Right lobe of liver (tissue), 6 donors: ENCODE results near the gene SYT6. TPM values are rescaled to one million over a fixed set of nuclear protein-coding genes. Genes with fewer than 3 reads are reported as not detected.

ENCODE experiments used
- ATAC-seq, 4 donors: fragments of 200-7000 bp; cut with Tn5 transposase; one replicate each; pipeline ENCODE4 v1.9.1; 2020; ENCODE audit warnings: mild to moderate bottlenecking in 4 of 4, moderate library complexity in 4 of 4
- DNase-seq, 3 donors: peaks; one replicate each; pipeline ENCODE4 v3.0.0-alpha.2; 2020
- H3K27ac ChIP-seq, 3 donors: fragments of 200-600 bp; one replicate each; pipeline ENCODE4 v1.8.0; 2022
- H3K27me3 ChIP-seq, 2 donors: fragments of 200-600 bp; one replicate each; pipeline ENCODE4 v1.8.0; 2022
- H3K36me3 ChIP-seq, 4 donors: fragments of 200-600 bp; sonication (generic) in 1 of 4; one replicate each; pipeline versions ENCODE4 v1.5.1 to v1.8.0; 2017 to 2022; ENCODE audit warnings: control low read depth in 1 of 4
- H3K4me1 ChIP-seq, 4 donors: fragments of 200-600 bp; sonication (generic) in 1 of 4; one replicate each; pipeline versions ENCODE4 v1.5.1 to v1.8.0; 2017 to 2022; ENCODE audit warnings: control low read depth in 1 of 4
- H3K4me3 ChIP-seq, 3 donors: fragments of 200-600 bp; one replicate each; pipeline ENCODE4 v1.8.0; 2022
- H3K9me3 ChIP-seq, 4 donors: fragments of 200-600 bp; sonication (generic) in 1 of 4; one replicate each; pipeline versions ENCODE4 v1.5.1 to v1.8.0; 2017 to 2022; ENCODE audit warnings: control low read depth in 1 of 4
- CTCF ChIP-seq, 4 donors: fragments of 200-600 bp in 3 of 4; fragments of 450-650 bp in 1 of 4; IDR thresholded peaks; one replicate each; pipeline versions ENCODE4 v1.5.1 to v1.8.0; 2016 to 2022; ENCODE audit warnings: antibody characterized with exemption in 4 of 4, mild to moderate bottlenecking in 2 of 4
- POLR2A ChIP-seq: fragments of 450-650 bp; IDR thresholded peaks from one replicate; pipeline ENCODE4 v1.6.1; 2017; ENCODE audit warnings: antibody characterized with exemption, mild to moderate bottlenecking
- WGBS: methylation state at CpG from one replicate; pipeline ENCODE4 v1.1.6; 2018; ENCODE audit warnings: low coverage, low lambda C conversion rate; ENCODE audit not compliant: insufficient coverage; ENCODE audit errors: missing lambda C conversion rate; 5-methylcytosine and 5-hydroxymethylcytosine counted together
- intact Hi-C, 2 donors: fragments of 100-400 bp; cut with DNase I; formaldehyde crosslinking; loops; one replicate each; pipeline versions ENCODE4 v1.11.2 to v1.14.1; 2022
- total RNA-seq, 6 experiments: library from RNA; depleted of rRNA in 2 of 6; stranded (reverse); fragments of >200 nt in 2 of 6; fragmentation: NEBNext Ultra II Directional in 3 of 6; extraction: Animal tissue kit (Norgen Biotek cat#: 25700) in 3 of 6; gene quantifications; one replicate each; pipeline versions ENCODE4 v1.1.0 to v1.2.4, GENCODE V29; 2016 to 2023
- donor health status: DM: no; HTN: yes; CAD: no.
- donor health status: DM: no; HTN: no; CAD: no.
- donor health status: DM: no; HTN: no; CAD: no.
- donor health status: DM: no; HTN: yes; CAD: no.
- donor health status: DM: no; HTN: yes; CAD: no.

Gene SYT6
- total RNA-seq, 6 experiments from 2014 or later = not detected

GRCh38 chr1:114195819-114196218 lies 42.1 kb upstream of the SYT6 start:
- intact Hi-C loops = no loop called here
- Histone ChIP-seq H3K36me3 (no peaks in the 10 kb centered on the region), H3K27me3 (no peaks in the 10 kb centered on the region), H3K9me3 (no peaks in the 10 kb centered on the region), H3K4me1 (no peaks in the 10 kb centered on the region), H3K4me3 (no peak overlapping the region), H3K27ac (no peak overlapping the region)
- TF ChIP-seq POLR2A (no peak), CTCF (IDR thresholded peaks at IDR 0.05) (no peak)
- WGBS = 48% methylated on average over 3 of the region's 3 CpGs
- no peak for ATAC-seq
- DNase-seq = no peak

- Histone ChIP-seq H3K36me3 (no peaks in the 10 kb centered on the region), H3K9me3 (no peaks in the 10 kb centered on the region), H3K27me3 (no peaks in the 10 kb centered on the region), H3K27ac (no peak overlapping the region), H3K4me3 (no peak overlapping the region), H3K4me1 (no peaks in the 10 kb centered on the region)
- TF ChIP-seq POLR2A = no peak
- TF ChIP-seq CTCF (IDR thresholded peaks at IDR 0.05) = no peak
- ATAC-seq = no peak
- 52% methylated on average over 4 of the region's 5 CpGs for whole genome bisulfite sequencing
- intact Hi-C loops = no loop called here
- no peak for DNase-seq
Observed at GRCh38 chr1:114192328-114192727, 38.7 kb upstream of the SYT6 start.

GRCh38 chr1:114189398-114189797 lies 35.7 kb upstream of the SYT6 start:
- Histone ChIP-seq H3K36me3 (no peaks in the 10 kb centered on the region), H3K27ac (no peak overlapping the region), H3K27me3 (no peaks in the 10 kb centered on the region), H3K4me1 (no peaks in the 10 kb centered on the region), H3K9me3 (no peaks in the 10 kb centered on the region), H3K4me3 (no peak overlapping the region)
- intact Hi-C loops = no loop called here
- 82% methylated on average over 3 of the region's 3 CpGs for WGBS
- DNase-seq (no peak), ATAC-seq (no peak)
- TF ChIP-seq CTCF (IDR thresholded peaks at IDR 0.05) = no peak
- TF ChIP-seq POLR2A = no peak

- no peaks in the 10 kb centered on the region for H3K27me3 ChIP-seq
- H3K36me3 ChIP-seq = no peaks in the 10 kb centered on the region
- H3K4me3 ChIP-seq = no peak overlapping the region
- DNase-seq = no peak
- no peak for ATAC-seq
- intact Hi-C loops = no loop called here
- TF ChIP-seq POLR2A (no peak), CTCF (IDR thresholded peaks at IDR 0.05) (no peak)
- no peak overlapping the region for H3K27ac ChIP-seq
- no peaks in the 10 kb centered on the region for H3K9me3 ChIP-seq
- whole genome bisulfite sequencing = 100% methylated on average over 3 of the region's 4 CpGs
- no peaks in the 10 kb centered on the region for H3K4me1 ChIP-seq
Observed at GRCh38 chr1:114181356-114181755, 27.7 kb upstream of the SYT6 start.

GRCh38 chr1:114180742-114181141 lies 27.1 kb upstream of the SYT6 start:
- Histone ChIP-seq H3K27ac (no peak overlapping the region), H3K4me1 (no peaks in the 10 kb centered on the region), H3K4me3 (no peak overlapping the region), H3K9me3 (no peaks in the 10 kb centered on the region), H3K27me3 (no peaks in the 10 kb centered on the region), H3K36me3 (no peaks in the 10 kb centered on the region)
- peak; percentile 52 to 65 (median 58) for ATAC-seq
- TF ChIP-seq POLR2A (no peak), CTCF (IDR thresholded peaks at IDR 0.05) (no peak)
- intact Hi-C loops = no loop called here
- peak in 2 of 3 donors; percentile 50 to 59 for DNase-seq
- WGBS = 0% methylated on average over 1 of the region's 5 CpGs
